ENCODE measurements around the gene CLEC16A. TPM values are rescaled to one million over a fixed set of nuclear protein-coding genes. Genes with fewer than 3 reads are reported as not detected.
A peak's percentile ranks its signal among the peaks of the same experiment; 100 is the strongest.

Gene CLEC16A
- total RNA-seq, 1 donor from 2014 or later, result 58.1 TPM

DNA sequence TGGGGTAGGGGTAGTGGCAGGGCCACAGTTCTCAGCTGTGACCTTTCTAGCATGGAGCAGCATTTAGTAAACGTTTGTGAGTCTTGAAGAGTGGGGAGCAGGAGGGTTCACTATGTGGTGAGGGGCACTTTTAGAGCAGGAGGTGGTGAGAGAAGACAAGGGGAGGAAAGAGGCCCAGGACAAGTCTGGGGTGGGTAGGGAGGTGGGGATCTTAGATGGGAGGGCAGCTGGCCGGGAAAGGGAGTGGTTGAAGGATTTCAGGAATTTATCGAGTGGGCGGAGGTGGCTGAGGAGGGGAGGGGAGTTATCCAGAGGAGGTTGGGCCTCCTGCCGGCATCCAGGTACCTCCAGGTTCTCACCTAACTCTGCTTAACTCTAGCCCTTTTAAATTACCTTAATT is 1.9 kb downstream of the CLEC16A start:
- Mint-ChIP-seq H3K27ac (ENCODE audit: unreplicated experiment) (peak overlapping the region; percentile 17), H3K4me1 (ENCODE audit: unreplicated experiment) (peaks cover 61% of the 10 kb centered on the region), H3K4me3 (ENCODE audit: unreplicated experiment) (peak overlapping the region; percentile 60), H3K36me3 (ENCODE audit: low read depth, unreplicated experiment) (peaks cover 11% of the 10 kb centered on the region), H3K27me3 (ENCODE audit: unreplicated experiment) (peaks cover 11% of the 10 kb centered on the region), H3K9me3 (ENCODE audit: unreplicated experiment) (no peaks in the 10 kb centered on the region)
- DNase-seq (ENCODE audit: low spot score), result no peak
- TF ChIP-seq, protein P1, sequence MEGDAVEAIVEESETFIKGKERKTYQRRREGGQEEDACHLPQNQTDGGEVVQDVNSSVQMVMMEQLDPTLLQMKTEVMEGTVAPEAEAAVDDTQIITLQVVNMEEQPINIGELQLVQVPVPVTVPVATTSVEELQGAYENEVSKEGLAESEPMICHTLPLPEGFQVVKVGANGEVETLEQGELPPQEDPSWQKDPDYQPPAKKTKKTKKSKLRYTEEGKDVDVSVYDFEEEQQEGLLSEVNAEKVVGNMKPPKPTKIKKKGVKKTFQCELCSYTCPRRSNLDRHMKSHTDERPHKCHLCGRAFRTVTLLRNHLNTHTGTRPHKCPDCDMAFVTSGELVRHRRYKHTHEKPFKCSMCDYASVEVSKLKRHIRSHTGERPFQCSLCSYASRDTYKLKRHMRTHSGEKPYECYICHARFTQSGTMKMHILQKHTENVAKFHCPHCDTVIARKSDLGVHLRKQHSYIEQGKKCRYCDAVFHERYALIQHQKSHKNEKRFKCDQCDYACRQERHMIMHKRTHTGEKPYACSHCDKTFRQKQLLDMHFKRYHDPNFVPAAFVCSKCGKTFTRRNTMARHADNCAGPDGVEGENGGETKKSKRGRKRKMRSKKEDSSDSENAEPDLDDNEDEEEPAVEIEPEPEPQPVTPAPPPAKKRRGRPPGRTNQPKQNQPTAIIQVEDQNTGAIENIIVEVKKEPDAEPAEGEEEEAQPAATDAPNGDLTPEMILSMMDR (IDR thresholded peaks at IDR 0.05; ENCODE audit: unreplicated experiment), result no peak

DNA sequence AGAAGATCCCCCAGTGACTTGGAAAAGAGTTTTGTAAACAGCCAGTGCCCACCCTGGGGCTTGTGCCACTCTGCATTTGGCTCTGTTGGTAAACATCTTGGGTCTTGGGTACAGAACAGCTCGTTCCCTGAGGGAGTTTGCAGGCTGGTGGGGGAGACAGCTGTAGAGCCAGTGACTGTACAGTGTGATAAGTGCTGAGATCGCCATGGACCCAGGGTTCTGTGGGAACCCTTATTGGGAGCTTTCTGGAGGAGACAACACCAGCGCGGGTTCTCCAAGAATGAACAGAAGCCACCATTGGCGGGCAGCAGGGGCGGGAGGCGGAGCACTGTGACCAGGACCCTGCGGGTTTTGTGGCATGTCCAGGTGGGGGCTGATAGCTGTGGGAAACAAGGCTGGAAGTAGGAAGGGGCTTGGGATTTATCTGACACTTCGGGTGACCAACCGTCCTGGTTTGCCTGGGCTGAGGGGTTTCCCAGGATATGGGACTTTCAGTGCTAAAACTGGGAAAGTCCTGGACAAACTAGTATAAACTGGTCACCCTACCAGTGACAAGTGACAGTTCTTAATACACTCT is 2.9 kb downstream of the CLEC16A start:
- Mint-ChIP-seq H3K36me3 (ENCODE audit: low read depth, unreplicated experiment) (peaks cover 11% of the 10 kb centered on the region), H3K4me3 (ENCODE audit: unreplicated experiment) (peak overlapping the region; percentile 18), H3K4me1 (ENCODE audit: unreplicated experiment) (peaks cover 59% of the 10 kb centered on the region), H3K27me3 (ENCODE audit: unreplicated experiment) (peaks cover 9% of the 10 kb centered on the region), H3K9me3 (ENCODE audit: unreplicated experiment) (no peaks in the 10 kb centered on the region), H3K27ac (ENCODE audit: unreplicated experiment) (peak overlapping the region; percentile 48)
- no peak for DNase-seq (ENCODE audit: low spot score)
- TF ChIP-seq, protein P1 (IDR thresholded peaks at IDR 0.05; ENCODE audit: unreplicated experiment), result no peak

DNA sequence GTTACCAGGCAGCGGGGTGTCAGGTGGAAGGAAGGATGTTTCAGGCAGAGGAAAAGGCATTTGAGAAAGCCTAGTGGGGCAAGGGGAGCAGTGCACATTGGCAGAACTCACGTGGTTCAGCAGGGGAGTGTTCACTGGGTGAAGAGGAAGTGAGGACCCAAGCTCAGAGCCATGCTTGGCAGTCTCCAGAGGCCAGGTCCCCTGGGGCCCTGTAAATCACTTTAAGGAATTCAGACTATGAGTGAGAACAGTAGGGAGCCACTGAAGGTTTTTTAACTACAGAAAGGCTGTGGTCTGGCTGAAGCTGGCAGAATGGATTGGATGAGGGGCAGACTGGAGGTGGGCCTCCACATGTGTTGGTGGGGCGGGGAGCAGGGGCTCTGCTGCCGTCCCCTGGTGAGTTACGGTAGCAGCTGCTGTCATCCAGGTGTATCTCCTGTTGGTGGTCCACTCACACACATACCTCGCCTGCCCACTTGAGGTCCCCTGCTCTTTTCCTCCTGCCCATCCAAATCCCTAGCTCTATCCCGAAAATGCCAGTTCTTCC is 5.1 kb downstream of the CLEC16A start:
- Mint-ChIP-seq H3K9me3 (ENCODE audit: unreplicated experiment) (no peaks in the 10 kb centered on the region), H3K4me1 (ENCODE audit: unreplicated experiment) (peaks cover 62% of the 10 kb centered on the region), H3K36me3 (ENCODE audit: low read depth, unreplicated experiment) (peaks cover 11% of the 10 kb centered on the region), H3K27me3 (ENCODE audit: unreplicated experiment) (peaks cover 3% of the 10 kb centered on the region), H3K27ac (ENCODE audit: unreplicated experiment) (peak overlapping the region; percentile 94), H3K4me3 (ENCODE audit: unreplicated experiment) (peak overlapping the region; percentile 75)
- TF ChIP-seq, protein P1 (IDR thresholded peaks at IDR 0.05; ENCODE audit: unreplicated experiment), result no peak
- DNase-seq (ENCODE audit: low spot score), result no peak

DNA sequence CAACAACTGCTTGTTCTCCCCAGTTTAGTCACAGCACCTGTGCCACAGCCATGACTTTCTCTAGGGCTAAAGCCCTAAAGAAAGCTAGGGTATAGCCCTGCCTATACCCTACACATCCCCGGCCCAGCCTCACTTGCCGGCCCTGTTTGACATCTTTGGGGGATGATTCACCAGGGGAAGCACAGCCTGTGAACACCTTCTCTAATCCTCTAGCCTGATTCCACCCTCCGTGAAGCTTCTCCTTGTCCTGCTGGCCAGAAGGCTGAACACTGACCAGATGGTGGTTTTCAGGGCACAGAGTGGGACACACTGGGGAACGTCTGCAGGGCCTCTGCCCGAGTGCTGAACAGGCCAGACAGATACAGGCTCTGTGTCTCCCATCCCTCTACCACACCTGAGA is 6.0 kb downstream of the CLEC16A start:
- TF ChIP-seq, protein P1 (IDR thresholded peaks at IDR 0.05; ENCODE audit: unreplicated experiment), result no peak
- Mint-ChIP-seq H3K36me3 (ENCODE audit: low read depth, unreplicated experiment) (peaks cover 6% of the 10 kb centered on the region), H3K27ac (ENCODE audit: unreplicated experiment) (peak overlapping the region; percentile 15), H3K4me1 (ENCODE audit: unreplicated experiment) (peaks cover 66% of the 10 kb centered on the region), H3K27me3 (ENCODE audit: unreplicated experiment) (peaks cover 3% of the 10 kb centered on the region), H3K4me3 (ENCODE audit: unreplicated experiment) (no peak overlapping the region), H3K9me3 (ENCODE audit: unreplicated experiment) (no peaks in the 10 kb centered on the region)
- no peak for DNase-seq (ENCODE audit: low spot score)

DNA sequence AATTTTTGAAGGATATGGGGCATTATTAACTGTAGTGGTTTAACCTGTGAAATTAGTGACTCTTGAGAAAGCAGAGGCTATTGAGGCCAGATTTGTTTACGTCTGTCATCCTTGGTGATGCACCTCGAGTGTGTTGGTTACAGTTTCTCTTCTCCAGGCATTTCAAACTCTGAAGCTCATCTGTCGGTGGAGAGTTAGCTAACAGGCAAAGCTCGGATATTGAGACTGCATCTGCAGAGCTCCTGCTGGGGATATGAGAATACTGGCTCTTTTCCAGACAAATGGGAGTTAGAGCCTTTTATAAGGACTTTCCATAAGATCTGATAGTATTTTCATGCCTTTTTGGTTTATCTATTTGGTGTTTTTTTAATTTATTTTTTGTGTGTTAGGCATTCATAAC is 6.7 kb downstream of the CLEC16A start:
- TF ChIP-seq, protein P1 (IDR thresholded peaks at IDR 0.05; ENCODE audit: unreplicated experiment), result no peak
- H3K36me3 Mint-ChIP-seq (ENCODE audit: low read depth, unreplicated experiment), result peaks cover 6% of the 10 kb centered on the region
- H3K4me1 Mint-ChIP-seq (ENCODE audit: unreplicated experiment), result peaks cover 68% of the 10 kb centered on the region
- no peak overlapping the region for H3K4me3 Mint-ChIP-seq (ENCODE audit: unreplicated experiment)
- peaks cover 3% of the 10 kb centered on the region for H3K27me3 Mint-ChIP-seq (ENCODE audit: unreplicated experiment)
- H3K9me3 Mint-ChIP-seq (ENCODE audit: unreplicated experiment), result no peaks in the 10 kb centered on the region
- DNase-seq (ENCODE audit: low spot score), result no peak
- peak overlapping the region; percentile 9 for H3K27ac Mint-ChIP-seq (ENCODE audit: unreplicated experiment)
